ENCODE measurements around the gene WSB1. TPM values are rescaled to one million over a fixed set of nuclear protein-coding genes. Genes with fewer than 3 reads are reported as not detected.
A peak's percentile ranks its signal among the peaks of the same experiment; 100 is the strongest.
"Not testable (repeated sequence)": the region's sequence is repeated elsewhere in the genome, so short reads cannot be mapped to it uniquely, and the experiment has no call there.

WSB1 gene
- total RNA-seq, 1 experiment from 2014 or later, result 66.7 TPM

DNA sequence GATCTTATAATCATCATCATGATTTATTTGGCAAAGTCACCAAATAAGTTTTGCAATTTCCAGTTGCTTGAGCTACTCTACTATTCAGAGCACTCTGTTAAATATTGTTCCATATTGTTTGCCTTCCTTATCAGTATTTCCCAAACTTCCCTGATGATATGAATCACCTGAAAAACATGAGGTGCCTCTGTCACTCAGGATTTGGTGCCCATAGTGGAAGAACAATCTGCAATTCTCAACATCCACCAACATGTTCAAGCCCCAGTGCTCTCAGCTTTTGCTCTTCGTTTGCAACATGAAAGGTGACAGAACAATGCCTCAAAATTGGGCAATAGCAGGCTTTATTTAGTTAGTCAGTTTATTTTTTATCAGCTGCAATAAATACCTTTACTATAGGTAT, 28.6 kb upstream of the WSB1 start:
- DNase-seq, result no peak
- Histone ChIP-seq H3K4me3 (ENCODE audit: insufficient read depth, low read depth, low read length) (no peak overlapping the region), H3K27me3 (ENCODE audit: control insufficient read depth, insufficient read depth, low read length) (no peaks in the 10 kb centered on the region; the same call in 1 of the 2 replicates), H3K36me3 (replicated peaks; ENCODE audit: control insufficient read depth, insufficient read depth, low read length) (no peaks in the 10 kb centered on the region)

GRCh38 chr17:27266228-27266627, 27.7 kb upstream of the WSB1 start:
- Histone ChIP-seq H3K36me3 (replicated peaks; ENCODE audit: control insufficient read depth, insufficient read depth, low read length) (no peaks in the 10 kb centered on the region), H3K27me3 (ENCODE audit: control insufficient read depth, insufficient read depth, low read length) (no peaks in the 10 kb centered on the region; the same call in 1 of the 2 replicates), H3K4me3 (ENCODE audit: insufficient read depth, low read depth, low read length) (no peak overlapping the region)
- DNase-seq, result no peak

DNA sequence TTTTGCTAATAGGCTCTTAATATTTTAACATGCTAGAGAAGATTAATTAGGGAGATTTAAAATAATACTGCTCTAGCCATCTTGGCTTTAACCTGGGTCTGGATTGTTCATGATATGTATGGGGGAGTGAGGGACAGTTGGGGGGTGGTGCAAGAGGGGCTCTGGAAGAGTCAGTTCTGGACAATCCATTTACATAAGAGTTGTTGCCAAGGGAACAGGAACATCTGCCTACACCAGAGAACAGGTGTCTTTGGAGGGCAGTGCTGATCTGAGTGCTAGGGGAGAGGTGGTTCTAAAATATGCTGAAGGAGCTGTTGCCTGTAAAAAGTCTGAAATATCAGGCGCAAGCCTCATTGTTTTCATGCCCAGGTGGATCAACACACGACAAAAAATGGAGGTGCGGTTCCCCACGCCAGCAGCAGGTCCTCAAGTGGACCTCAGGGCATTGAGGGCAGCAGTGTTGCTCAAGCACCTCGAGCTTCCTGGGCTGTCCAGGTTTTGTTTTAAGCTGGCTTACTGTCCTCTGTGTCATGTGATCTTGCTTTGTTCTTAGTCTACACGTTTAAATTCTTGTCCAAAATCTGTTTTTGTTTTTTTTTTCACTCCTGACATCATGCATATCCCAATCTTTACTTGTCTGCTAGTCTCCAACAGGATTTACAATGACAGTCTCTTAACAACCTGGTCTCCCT, 25.4 kb upstream of the WSB1 start:
- Histone ChIP-seq H3K4me3 (ENCODE audit: insufficient read depth, low read depth, low read length) (no peak overlapping the region), H3K36me3 (replicated peaks; ENCODE audit: control insufficient read depth, insufficient read depth, low read length) (no peaks in the 10 kb centered on the region), H3K27me3 (ENCODE audit: control insufficient read depth, insufficient read depth, low read length) (no peaks in the 10 kb centered on the region)
- no peak for DNase-seq

- Histone ChIP-seq H3K27me3 (ENCODE audit: control insufficient read depth, insufficient read depth, low read length) (no peaks in the 10 kb centered on the region), H3K4me3 (ENCODE audit: insufficient read depth, low read depth, low read length) (no peak overlapping the region), H3K36me3 (replicated peaks; ENCODE audit: control insufficient read depth, insufficient read depth, low read length) (no peaks in the 10 kb centered on the region)
- DNase-seq, result no peak
Observed at GRCh38 chr17:27269201-27269600, 24.7 kb upstream of the WSB1 start.

GRCh38 chr17:27269974-27270373, 23.9 kb upstream of the WSB1 start:
- Histone ChIP-seq H3K27me3 (ENCODE audit: control insufficient read depth, insufficient read depth, low read length) (no peaks in the 10 kb centered on the region), H3K4me3 (ENCODE audit: insufficient read depth, low read depth, low read length) (no peak overlapping the region), H3K36me3 (replicated peaks; ENCODE audit: control insufficient read depth, insufficient read depth, low read length) (no peaks in the 10 kb centered on the region)
- no peak for DNase-seq

- DNase-seq, result peak; percentile 65
- Histone ChIP-seq H3K27me3 (ENCODE audit: control insufficient read depth, insufficient read depth, low read length) (no peaks in the 10 kb centered on the region), H3K36me3 (replicated peaks; ENCODE audit: control insufficient read depth, insufficient read depth, low read length) (no peaks in the 10 kb centered on the region), H3K4me3 (ENCODE audit: insufficient read depth, low read depth, low read length) (peak overlapping the region; percentile 30)
Observed at GRCh38 chr17:27276653-27277156, 17.2 kb upstream of the WSB1 start.

- not testable (repeated sequence) for H3K4me3 ChIP-seq (ENCODE audit: insufficient read depth, low read depth, low read length); H3K27me3 ChIP-seq (ENCODE audit: control insufficient read depth, insufficient read depth, low read length); DNase-seq; H3K36me3 ChIP-seq (replicated peaks; ENCODE audit: control insufficient read depth, insufficient read depth, low read length)
Observed at GRCh38 chr17:27279132-27279531, 14.8 kb upstream of the WSB1 start.

- H3K36me3 ChIP-seq (replicated peaks; ENCODE audit: control insufficient read depth, insufficient read depth, low read length), result no peaks in the 10 kb centered on the region
- no peaks in the 10 kb centered on the region for H3K27me3 ChIP-seq (ENCODE audit: control insufficient read depth, insufficient read depth, low read length)
- H3K4me3 ChIP-seq (ENCODE audit: insufficient read depth, low read depth, low read length), result no peak overlapping the region
- DNase-seq, result no peak
Observed at GRCh38 chr17:27280527-27280926, 13.4 kb upstream of the WSB1 start.

- H3K4me3 ChIP-seq (ENCODE audit: insufficient read depth, low read depth, low read length), result no peak overlapping the region
- no peaks in the 10 kb centered on the region for H3K36me3 ChIP-seq (replicated peaks; ENCODE audit: control insufficient read depth, insufficient read depth, low read length)
- DNase-seq, result no peak
- H3K27me3 ChIP-seq (ENCODE audit: control insufficient read depth, insufficient read depth, low read length), result no peaks in the 10 kb centered on the region
Observed at GRCh38 chr17:27281438-27281837, 12.5 kb upstream of the WSB1 start.

DNA sequence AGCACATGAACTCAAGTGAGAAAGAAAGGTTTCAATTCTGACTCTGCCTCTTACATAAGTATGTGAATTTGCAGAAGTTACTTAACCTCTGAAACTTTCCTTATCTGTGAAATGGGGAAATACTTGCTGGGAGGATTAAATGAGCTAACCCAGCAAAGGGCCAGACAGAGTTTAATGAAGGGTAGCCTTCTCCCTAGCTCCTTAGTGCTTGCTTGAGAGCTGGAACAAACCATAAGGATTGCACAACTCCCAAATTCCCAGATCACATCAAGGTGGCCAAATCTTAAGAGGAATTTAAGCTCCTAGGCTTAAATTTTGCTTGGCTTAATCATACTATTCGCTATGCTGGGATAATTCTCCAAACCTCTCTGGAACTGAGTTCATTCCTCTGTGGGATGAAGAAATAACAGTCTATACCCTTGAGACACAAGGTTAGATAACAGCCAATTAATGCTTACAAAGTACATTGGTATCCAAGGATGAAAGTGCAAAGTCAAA, 11.8 kb upstream of the WSB1 start:
- Histone ChIP-seq H3K27me3 (ENCODE audit: control insufficient read depth, insufficient read depth, low read length) (no peaks in the 10 kb centered on the region), H3K4me3 (ENCODE audit: insufficient read depth, low read depth, low read length) (no peak overlapping the region), H3K36me3 (replicated peaks; ENCODE audit: control insufficient read depth, insufficient read depth, low read length) (no peaks in the 10 kb centered on the region)
- no peak for DNase-seq

DNA sequence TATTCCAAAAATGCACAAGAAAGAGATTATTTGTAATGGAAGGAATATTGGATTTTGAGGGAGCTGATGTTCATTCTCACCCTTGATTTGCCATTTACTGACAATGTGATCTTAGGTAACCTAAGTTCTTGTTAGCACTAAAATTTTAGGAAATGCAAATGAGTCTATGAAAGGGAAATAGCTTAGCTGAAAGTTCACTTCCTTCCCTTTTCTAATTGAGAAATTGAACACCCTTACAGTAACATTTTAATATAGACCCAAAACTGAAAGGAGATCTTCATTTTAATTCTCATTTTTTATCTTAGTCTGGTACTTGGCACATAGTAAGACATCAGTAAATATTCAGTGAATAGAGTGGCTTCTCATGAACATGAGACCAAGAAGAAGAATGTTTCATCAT, 10.9 kb upstream of the WSB1 start:
- no peak for DNase-seq
- Histone ChIP-seq H3K27me3 (ENCODE audit: control insufficient read depth, insufficient read depth, low read length) (no peaks in the 10 kb centered on the region), H3K36me3 (replicated peaks; ENCODE audit: control insufficient read depth, insufficient read depth, low read length) (no peaks in the 10 kb centered on the region), H3K4me3 (ENCODE audit: insufficient read depth, low read depth, low read length) (no peak overlapping the region)

GRCh38 chr17:27283751-27284150, 10.2 kb upstream of the WSB1 start:
- no peak for DNase-seq
- no peaks in the 10 kb centered on the region for H3K27me3 ChIP-seq (ENCODE audit: control insufficient read depth, insufficient read depth, low read length)
- H3K36me3 ChIP-seq (replicated peaks; ENCODE audit: control insufficient read depth, insufficient read depth, low read length), result no peaks in the 10 kb centered on the region
- H3K4me3 ChIP-seq (ENCODE audit: insufficient read depth, low read depth, low read length), result no peak overlapping the region

- Histone ChIP-seq H3K36me3 (replicated peaks; ENCODE audit: control insufficient read depth, insufficient read depth, low read length) (no peaks in the 10 kb centered on the region), H3K27me3 (ENCODE audit: control insufficient read depth, insufficient read depth, low read length) (no peaks in the 10 kb centered on the region), H3K4me3 (ENCODE audit: insufficient read depth, low read depth, low read length) (no peak overlapping the region)
- no peak for DNase-seq
Observed at GRCh38 chr17:27284811-27285415, 9.0 kb upstream of the WSB1 start.

- no peak for DNase-seq
- H3K36me3 ChIP-seq (replicated peaks; ENCODE audit: control insufficient read depth, insufficient read depth, low read length), result no peaks in the 10 kb centered on the region
- no peak overlapping the region for H3K4me3 ChIP-seq (ENCODE audit: insufficient read depth, low read depth, low read length)
- no peaks in the 10 kb centered on the region for H3K27me3 ChIP-seq (ENCODE audit: control insufficient read depth, insufficient read depth, low read length)
Observed at GRCh38 chr17:27285516-27285915, 8.4 kb upstream of the WSB1 start.

- no peak for DNase-seq
- Histone ChIP-seq H3K36me3 (replicated peaks; ENCODE audit: control insufficient read depth, insufficient read depth, low read length) (no peaks in the 10 kb centered on the region), H3K4me3 (ENCODE audit: insufficient read depth, low read depth, low read length) (no peak overlapping the region), H3K27me3 (ENCODE audit: control insufficient read depth, insufficient read depth, low read length) (no peaks in the 10 kb centered on the region)
Observed at GRCh38 chr17:27288183-27288582, 5.7 kb upstream of the WSB1 start.

All from H7 (cell line).